NCI-H526 (cell line): ENCODE results near the gene CDK5R1.

ENCODE experiments used
- DNase-seq, 2 experiments: peaks; one replicate each; lab custom pipeline; 2025; lab: John Stamatoyannopoulos, UW

CDK5R1 gene

GRCh38 chr17:32471652-32472051 is 15.1 kb upstream of the CDK5R1 start:
- DNase-seq = no peak

DNA sequence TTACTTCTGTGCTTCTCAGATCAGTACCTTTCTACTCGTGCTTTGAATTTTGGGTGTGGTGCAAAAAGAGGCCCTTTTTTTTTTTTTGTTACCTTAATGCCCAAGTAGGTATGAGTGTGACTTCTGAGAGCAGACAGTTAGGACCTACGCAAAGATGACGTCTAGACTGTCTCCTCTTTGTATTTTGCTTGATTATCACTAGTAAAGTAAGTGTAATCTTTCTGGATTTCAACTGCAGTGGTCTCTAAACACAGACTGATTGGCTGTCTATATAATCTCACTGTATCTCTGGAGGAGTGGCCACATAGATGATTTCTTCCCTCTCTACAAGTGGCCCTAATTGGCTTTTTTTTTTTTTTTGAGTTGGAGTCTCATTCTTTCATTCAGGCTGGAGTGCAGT is 11.5 kb upstream of the CDK5R1 start:
- no peak for DNase-seq

DNA sequence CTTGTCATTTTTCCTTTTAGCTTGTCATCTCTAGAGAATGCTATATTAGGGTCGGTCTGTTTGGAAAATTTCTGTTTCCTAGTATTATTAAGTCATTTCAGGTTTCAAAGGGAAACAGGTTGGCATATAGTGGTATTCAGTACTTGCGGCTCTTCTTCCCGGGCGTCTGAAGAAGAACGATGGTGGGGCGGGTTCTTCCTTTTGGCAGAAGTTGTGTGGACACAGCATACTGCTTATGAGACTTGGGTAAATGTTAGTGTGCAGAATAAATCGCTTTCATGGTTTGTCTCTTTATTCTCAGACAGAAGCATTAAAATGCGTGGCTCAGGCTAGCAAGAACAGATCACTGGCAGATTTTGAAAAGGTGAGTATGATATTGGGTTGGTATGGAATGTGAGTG is 9.6 kb upstream of the CDK5R1 start:
- DNase-seq = no peak

GRCh38 chr17:32479074-32479617 is 7.6 kb upstream of the CDK5R1 start:
- DNase-seq = no peak

DNA sequence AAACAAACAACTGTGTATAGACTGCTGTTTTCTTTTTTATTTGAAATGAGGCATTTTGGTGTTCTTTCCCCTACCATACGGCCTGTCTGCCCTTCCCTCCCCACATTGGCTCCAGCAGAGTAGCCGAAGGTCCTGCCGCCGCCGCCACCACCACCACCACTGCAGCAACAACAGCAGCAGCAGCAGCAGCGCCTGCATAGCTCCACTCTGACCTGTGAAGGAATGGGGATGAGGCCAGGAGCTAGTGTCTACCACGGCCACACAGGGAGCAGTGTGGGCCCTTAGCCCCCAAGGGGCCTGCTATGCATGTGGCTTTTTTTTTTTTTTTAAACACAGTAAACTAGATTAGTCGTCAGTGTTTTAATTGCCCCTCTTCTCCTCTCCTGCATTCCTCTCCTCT is 5.6 kb upstream of the CDK5R1 start:
- DNase-seq = no peak

- DNase-seq = no peak
These were observed 4.0 kb upstream of the CDK5R1 start for GRCh38 chr17:32482568-32483320.

GRCh38 chr17:32483451-32484019 is 3.3 kb upstream of the CDK5R1 start:
- peak; percentile 19 to 67 for DNase-seq

- peak in 1 of 2 experiments; percentile 7 for DNase-seq
These were observed 2.7 kb upstream of the CDK5R1 start for GRCh38 chr17:32484041-32484461.

DNA sequence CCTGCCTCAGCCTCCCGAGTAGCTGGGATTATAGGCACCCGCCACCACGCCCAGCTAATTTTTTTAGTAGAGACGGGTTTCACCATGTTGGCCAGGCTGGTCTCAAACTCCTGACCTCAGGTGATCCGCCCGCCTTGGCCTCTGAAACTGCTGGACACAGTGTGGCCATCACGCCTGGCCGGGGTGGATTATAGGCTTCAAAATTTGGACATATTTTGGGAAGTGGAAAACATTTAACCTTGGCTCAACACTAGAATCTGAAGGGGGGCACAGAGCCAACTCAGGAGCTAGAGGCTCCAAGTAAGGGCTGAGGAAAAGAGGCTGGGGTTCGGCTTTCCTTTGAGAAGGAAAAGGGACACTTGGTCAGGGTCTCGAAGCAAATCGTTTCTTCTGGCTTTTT is 2.2 kb upstream of the CDK5R1 start:
- no peak for DNase-seq

DNA sequence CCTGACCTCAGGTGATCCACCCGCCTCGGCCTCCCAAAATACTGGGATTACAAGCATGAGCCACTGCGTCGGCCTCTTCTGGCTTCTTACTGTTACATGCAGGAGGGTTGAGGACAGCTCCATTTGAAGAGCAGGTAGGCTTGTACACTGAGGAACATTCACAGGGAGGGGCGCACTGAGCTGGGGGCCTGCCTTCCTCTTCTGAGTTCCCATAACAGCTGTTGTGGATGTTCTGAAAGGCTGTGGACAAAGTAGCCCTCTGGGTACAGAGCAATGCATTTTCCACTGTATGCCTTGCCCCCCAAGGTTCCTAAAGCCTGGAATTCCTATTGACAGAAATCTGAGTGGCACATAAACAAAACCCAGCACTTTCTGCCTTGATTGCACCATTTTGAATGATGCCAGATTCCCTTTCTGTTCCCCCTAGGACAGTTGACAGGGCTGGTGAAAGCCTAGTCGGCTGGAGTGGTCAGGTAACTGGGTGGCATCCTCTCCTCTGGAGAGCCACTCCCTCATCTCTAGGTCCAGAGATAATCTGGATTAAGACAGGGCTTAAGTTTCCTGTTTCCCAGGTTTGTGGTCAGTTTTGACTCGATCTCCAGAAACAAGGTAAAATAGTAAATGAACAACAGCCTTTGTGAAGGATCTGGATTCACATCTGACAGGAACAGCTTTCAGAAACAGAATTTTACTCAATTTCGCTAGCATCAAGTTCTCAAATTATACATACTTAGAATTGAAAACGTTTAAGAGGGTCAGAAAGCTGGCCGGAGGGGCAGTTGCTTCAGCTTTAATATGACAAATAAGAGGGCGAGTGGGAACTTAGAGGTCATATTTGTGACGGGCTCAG is 1.3 kb upstream of the CDK5R1 start:
- peak in 1 of 2 experiments; percentile 24 for DNase-seq

GRCh38 chr17:32486111-32486700 is 587 bp upstream of the CDK5R1 start:
- peak; percentile 32 to 93 for DNase-seq

- peak in 1 of 2 experiments; percentile 68 for DNase-seq
These were observed 832 bp downstream of the CDK5R1 start for GRCh38 chr17:32487473-32488176.

- peak; percentile 9 to 64 for DNase-seq
These were observed 1.4 kb downstream of the CDK5R1 start for GRCh38 chr17:32488177-32488542.

- DNase-seq = no peak
These were observed 1.9 kb downstream of the CDK5R1 start for GRCh38 chr17:32488604-32489180.

DNA sequence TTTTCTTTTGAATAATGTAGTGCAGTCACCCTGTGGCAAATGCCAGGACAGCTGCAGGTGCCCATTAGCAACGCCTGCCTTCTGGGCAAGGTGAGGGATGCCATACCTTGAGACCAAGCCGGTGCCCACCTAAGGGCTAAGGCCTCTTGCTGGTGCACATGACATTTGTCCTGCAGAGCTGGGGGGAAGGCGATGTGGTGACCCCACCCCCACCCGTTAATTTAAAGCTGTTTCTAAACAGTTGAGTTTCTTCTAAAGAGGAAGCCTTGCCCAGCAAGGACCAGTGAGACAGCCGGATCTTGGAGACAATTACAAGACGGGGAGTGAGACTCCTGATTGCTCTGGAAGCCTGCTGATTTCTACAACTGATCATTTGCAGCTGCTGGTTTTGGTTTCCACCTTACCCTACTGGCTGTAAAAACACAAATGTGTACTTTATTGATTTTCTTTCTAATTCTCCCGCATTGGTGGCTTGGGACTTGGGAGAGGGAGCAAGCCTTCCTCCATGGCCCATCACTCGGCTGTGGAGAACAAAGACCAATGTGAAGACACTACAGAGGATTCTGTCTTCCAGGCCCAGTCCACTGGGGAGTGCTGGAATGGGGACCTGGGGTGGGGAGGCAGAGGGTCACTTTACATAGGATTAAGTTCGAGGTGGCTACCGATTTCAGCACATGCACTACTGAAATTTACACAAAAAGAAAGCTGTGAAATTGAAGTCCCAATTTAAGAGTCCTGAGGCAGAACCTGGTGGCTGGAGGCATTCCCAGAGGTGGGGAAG is 2.7 kb downstream of the CDK5R1 start:
- no peak for DNase-seq

GRCh38 chr17:32490101-32490482 is 3.3 kb downstream of the CDK5R1 start:
- DNase-seq = peak; percentile 24 to 51

DNA sequence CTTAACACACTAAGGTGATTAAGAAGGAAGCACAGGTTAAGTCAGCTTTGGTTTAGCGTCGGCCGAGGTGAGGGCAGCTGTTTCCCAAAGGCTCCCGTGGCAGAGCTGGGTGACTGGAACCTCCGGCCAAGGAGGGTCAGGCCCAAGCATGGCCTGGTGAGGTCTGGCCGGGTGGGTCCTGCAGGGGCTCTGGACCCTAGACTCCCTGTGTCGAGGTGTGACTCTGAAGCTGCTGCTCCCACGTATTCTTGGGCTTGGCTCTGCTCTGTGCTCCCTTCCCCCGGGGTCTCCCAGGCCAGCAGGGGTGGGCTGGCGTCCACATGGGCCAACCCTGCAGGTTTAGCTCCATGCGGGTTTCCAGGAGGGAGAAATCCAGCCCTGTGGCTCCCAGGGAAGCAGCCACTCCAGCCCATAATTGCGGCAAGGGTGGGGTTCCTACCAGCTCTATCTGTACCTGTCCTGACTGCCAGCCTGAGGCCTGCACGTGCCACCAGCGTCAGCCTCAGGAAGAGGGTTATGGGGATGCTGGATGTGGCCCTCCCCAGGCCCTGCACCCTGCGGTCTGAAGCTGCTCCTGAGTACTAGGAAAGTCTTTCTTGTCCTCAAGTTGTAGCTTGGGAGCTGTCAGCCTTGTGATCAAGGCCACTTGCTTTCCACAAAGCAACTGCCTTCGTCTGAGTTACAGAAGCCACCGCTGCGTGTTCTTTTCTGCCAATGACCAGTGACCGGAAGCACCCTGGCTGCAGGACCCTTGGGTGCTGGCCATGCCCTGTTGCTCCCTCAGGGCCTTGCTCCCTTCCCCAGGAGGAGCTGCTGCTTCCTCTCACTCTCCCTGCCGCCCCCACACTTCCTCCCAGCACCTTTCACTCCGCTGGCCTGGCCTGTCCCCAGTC is 4.8 kb downstream of the CDK5R1 start:
- DNase-seq = no peak

GRCh38 chr17:32492264-32492589 is 5.4 kb downstream of the CDK5R1 start:
- DNase-seq = peak in 1 of 2 experiments; percentile 6

DNA sequence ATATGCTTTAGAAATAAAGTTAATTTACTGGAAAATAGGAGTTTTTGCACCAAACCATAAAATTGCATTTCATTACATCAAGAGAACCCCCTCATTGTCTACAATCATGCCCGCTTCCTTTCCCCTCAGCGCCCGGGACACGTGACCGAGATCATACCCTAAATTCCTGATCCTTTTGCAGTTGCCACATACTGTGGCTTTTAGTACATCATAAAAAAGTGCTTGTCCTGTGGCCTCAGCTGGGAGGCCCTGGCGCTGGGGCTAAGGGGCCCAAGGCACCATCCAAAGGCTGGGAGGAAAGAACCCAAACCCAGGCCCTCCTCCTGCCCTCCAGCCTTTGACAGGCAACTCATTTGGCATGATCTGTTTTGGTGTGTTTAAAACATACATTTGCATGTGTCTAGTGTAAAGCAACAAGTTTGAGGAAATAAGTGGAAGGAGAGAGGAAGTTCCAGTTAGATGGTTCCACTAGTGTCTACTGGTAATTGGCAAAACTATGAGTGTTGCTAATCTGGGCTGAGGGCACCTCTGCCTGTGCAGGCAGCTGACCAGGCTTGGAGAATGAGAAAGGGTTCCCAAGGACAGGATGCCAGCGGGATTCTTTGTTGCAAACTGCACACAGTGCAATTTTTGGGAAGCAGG is 6.0 kb downstream of the CDK5R1 start:
- DNase-seq = no peak
